Measurements from ENCODE around the gene FBXL19. TPM values are rescaled to one million over a fixed set of nuclear protein-coding genes. Genes with fewer than 3 reads are reported as not detected.
A peak's percentile ranks its signal among the peaks of the same experiment; 100 is the strongest.

Gene FBXL19
- total and polyA plus RNA-seq, 2 donors (not counting 1 experiment from before 2014, with no cell fraction given): 9.0 to 25.0 TPM

GRCh38 chr16:30901201-30902028, 22.0 kb upstream of the FBXL19 start:
- Histone ChIP-seq H3K27me3 (replicated peaks in 1 of 4; ENCODE audit: control extremely low read depth in 1 of 4, control insufficient read depth in 3 of 4, insufficient read depth in 4 of 4, low read length in 3 of 4) (no peaks in the 10 kb centered on the region), H3K9ac (ENCODE audit: low read length) (peak overlapping the region; percentile 78), H2AFZ (ENCODE audit: insufficient read depth, low read depth, low read length, poor library complexity, severe bottlenecking) (peak overlapping the region; percentile 98), H3K36me3 (replicated peaks in 1 of 2; ENCODE audit: control extremely low read depth in 1 of 2, control insufficient read depth in 1 of 2, extremely low read depth in 1 of 2, insufficient read depth in 2 of 2, low read length in 1 of 2) (no peaks in the 10 kb centered on the region), H3K79me2 (ENCODE audit: control insufficient read depth, insufficient read depth, low read length) (no peaks in the 10 kb centered on the region), H3K9me3 (ENCODE audit: control extremely low read depth in 1 of 3, control insufficient read depth in 2 of 3, insufficient read depth in 1 of 3, low read length in 2 of 3) (peaks cover 0 to 17% (median 0%) of the 10 kb centered on the region in 3 donors), H3K27ac (ENCODE audit: low read length in 2 of 2) (peak overlapping the region in 1 of 2 donors; percentile 27), H3K4me3 (ENCODE audit: control extremely low read depth in 1 of 5, extremely low read depth in 1 of 5, insufficient read depth in 1 of 5, low read depth in 2 of 5, low read length in 4 of 5) (peak overlapping the region; percentile 36 to 82 (median 49)), H4K20me1 (ENCODE audit: control insufficient read depth, insufficient read depth, low read length, poor library complexity, severe bottlenecking) (no peaks in the 10 kb centered on the region), H3K4me1 (ENCODE audit: control insufficient read depth in 2 of 2, insufficient read depth in 2 of 2, low read length in 2 of 2) (peaks cover 35 to 49% of the 10 kb centered on the region in 2 donors), H3K4me2 (replicated peaks; ENCODE audit: low read depth, low read length, poor library complexity, severe bottlenecking) (peak overlapping the region; percentile 83)
- Mint-ChIP-seq H3K4me3 (peak overlapping the region; percentile 76), H3K4me1 (peaks cover 34% of the 10 kb centered on the region), H3K27ac (peak overlapping the region; percentile 73), H3K9me3 (ENCODE audit: insufficient read depth) (peaks cover 3% of the 10 kb centered on the region), H3K27me3 (no peaks in the 10 kb centered on the region)
- POLR2A ChIA-PET: interaction anchor here (0.5 to 2.4 kb wide), 9 partner anchors 21 to 329 kb away, joined by 3 to 13 read pairs (median 3); partner anchors contain the start of genes ORAI3 and SRCAP
- DNase-seq: no peak
- no peak for ATAC-seq (ENCODE audit: low read depth)
- intact Hi-C loops (cut with micrococcal nuclease): loop anchor here (1.0 to 5.0 kb wide), 5 partner anchors 21 to 139 kb away; partner anchors contain the start of genes CFAP119 and RNF40
- 0% methylated on average over 1 of the region's 6 CpGs for WGBS (ENCODE audit: insufficient coverage)
- CTCF ChIA-PET: interaction anchor here (0.7 to 6.1 kb wide), 26 partner anchors 9 to 541 kb away, joined by 3 to 138 read pairs (median 4); partner anchors contain the start of genes BCL7C and ZNF843
- TF ChIP-seq EZH2 (IDR thresholded peaks at IDR 0.05; ENCODE audit: borderline replicate concordance, insufficient read depth, low read depth, low read length, poor library complexity, severe bottlenecking) (no peak), CTCF (IDR thresholded peaks at IDR 0.05) (no peak)

Measured in B cell (primary cell).